OCI-M2 (cell line): Measurements from ENCODE around the gene KCNG3.
A peak's percentile ranks its signal among the peaks of the same experiment; 100 is the strongest.

Experiments used
- DNase-seq: peaks from one replicate; lab custom pipeline; 2025; ENCODE audit not compliant: unreplicated experiment; lab: John Stamatoyannopoulos, UW

KCNG3 gene

DNA sequence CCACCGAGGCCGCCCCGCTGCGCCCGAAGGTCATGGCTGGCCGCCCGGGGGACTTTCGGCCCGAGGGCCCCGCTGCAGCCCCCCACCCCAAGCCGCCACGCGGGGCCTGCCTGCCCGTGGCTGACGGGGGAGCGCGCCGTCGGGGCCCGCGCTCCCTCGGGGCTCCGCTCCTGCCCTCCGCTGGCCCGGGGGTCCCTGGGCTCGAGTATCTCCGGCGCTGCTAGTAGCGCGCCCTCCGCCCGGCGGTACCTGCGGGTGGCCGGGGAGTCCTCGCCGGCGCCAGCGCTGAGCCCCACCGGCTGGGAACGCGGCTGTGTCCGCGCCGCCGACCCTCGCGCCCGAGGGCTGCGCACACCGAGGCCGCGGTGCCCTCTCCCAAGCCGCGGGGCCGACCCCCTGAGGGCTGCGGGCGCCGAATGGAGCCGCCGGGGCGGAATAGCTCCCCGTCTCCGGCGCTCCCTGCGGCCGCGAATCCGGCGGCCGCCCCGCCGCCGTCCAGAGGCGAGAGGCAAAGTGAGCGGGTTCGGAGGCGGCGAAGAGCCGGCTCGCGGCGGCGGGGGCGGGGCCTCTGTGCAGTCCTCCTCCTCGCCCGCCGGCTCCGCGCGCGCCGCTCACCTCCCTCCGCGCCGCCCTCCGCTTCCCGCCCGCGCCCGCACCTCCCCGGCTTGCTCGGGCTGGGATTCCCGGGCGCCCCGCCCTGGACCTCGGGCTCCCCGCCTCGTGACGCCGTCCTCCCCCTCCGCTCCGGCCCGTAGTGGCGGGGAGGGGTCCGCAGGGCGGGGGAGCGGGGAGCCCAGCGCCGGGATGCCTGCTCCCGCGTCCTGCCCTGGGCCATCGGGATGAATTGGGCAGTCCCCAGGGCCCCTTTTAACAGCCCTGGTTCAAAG lies at the start of gene KCNG3:
KCNG3 (minus strand) TSS at position 515 of the 887 bp plus-strand sequence; CDS start at position 34, 481 bp downstream.
- no peak for DNase-seq

DNA sequence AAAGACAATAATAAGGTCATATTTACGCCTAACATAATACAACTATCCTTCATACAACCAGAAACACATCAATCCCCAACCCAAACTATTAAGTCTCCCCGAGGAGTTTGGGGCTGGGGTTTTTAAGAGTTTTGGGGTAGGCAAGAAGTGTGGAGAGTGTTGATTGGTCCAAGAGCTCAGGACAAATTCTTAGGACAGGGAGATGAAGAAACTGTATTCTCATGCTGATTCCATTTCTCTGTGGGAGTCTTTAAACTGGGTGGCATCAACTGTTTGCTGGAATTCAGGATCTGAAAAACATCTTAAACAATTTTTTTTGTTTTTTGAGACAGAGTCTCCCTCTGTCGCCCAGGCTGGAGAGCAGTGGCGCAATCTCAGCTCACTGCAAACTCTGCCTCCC lies 49.1 kb upstream of the KCNG3 start:
- no peak for DNase-seq

GRCh38 chr2:42537493-42537892 lies 43.7 kb upstream of the KCNG3 start:
- DNase-seq = no peak

DNA sequence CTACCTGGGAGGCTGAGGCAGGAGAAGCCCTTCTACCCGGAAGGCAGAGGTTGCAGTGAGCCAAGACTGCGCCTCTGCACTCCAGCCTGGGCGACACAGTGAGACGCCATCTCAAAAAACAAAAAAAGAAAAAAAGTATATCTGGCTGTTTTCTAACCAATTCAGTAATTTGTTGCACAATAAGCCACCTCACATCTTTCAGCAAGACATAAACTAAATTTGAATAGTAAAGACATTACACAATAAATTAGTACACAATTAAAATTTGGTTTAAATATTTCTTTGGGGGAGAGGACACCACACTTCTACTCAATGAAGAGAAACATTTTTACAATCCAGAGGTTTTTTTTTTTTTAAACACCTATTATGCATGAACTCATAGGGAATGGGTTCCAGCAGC lies 38.6 kb upstream of the KCNG3 start:
- no peak for DNase-seq

- no peak for DNase-seq
These were observed 29.6 kb upstream of the KCNG3 start for GRCh38 chr2:42523341-42523740.

DNA sequence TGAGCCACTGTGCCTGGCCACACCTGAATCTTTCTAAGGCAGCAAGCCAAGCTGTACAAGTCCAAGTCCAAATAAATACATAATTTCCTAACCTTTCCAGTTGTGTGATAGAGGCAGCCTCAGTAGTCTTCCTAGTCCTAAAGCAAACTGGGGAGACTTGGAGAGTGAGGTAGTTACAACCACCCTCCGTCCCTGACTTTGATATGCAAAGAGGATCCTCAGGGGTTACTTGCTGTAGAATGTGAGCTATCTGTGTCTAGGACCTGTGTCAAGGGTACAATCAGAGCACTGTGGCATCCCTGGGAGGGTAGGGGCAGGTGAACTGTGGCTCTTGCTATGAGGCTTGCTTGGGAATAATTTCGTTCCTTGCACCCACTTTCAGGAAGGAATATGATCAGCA lies 28.3 kb upstream of the KCNG3 start:
- DNase-seq = no peak

DNA sequence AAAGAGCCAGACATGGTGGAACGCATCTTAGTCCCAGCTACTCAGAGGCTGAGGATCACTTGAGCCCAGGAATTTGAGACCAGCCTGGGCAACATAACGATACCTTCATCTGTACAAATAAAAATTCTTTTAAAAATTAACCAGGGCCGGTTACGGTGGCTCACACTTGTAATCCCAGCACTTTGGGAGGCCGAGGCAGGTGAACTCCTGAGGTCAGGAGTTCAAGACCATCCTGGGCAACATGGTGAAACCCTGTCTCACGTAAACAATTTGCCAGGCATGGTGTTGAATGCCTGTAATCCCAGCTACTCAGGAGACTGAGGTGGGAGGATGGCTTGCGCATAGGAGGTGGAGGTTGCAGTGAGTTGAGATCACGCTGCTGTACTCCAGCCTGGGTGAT lies 25.8 kb upstream of the KCNG3 start:
- DNase-seq = no peak

GRCh38 chr2:42516418-42516901 lies 22.7 kb upstream of the KCNG3 start:
- no peak for DNase-seq

DNA sequence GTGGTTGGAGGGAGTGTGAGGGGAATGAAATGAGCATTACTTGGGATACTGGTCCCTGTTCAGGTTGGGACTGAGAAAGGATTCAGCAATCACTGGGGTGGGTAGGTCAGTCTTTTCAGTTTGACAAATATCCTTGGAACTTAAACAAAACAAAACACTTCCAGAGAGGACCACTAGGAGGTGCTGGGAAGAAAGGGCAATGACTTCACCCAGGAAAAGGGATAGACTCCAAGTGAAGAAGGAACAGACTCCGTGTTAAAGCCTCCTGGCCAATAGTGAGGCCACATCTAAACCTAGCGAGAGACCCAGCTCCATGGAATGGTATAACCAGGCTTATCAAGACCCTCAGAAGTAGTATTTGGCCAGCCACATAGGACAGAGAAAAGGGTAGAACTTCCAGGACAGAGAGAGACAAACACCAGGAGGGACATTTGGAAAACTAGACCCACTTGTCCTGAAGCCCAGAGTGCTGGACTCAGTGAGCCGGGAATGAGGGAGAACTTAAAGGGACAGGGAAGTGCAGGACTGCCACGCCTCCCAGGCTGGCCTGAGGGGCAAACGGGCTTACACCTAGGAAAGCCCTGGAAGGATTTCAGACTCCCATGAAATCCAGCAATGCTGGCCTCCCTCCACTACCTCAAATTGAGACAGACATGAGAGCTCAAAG lies 19.6 kb upstream of the KCNG3 start:
- DNase-seq = no peak

DNA sequence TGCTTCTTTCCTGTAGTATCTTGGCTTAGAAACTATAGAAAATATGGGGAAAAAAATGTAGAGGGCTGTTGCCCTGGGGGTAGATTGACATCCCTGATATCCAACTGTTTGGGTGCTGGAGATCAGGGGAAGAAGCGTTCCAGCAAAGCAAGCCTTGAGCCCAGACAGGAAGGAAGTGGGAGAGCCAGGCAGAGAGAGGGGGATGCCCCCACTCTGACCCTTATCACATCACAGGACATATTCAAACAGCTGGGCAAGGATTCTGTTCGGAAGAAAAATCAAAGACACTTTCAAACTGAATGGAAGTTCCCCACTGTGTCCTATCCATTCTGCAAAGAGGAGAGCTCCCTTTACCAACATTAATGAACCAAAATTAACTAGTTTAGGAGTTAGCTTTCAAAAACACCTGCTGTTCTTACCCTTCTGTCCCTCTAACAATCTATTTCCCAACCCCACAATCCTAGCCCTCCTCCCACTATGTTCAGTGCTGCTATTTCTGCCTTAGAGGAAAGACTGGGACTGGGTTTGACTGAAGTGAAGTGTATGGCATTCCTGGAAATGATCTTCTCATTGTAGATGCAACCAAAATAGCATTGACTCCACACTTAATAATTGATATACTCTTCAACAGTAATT lies 16.9 kb upstream of the KCNG3 start:
- no peak for DNase-seq

- DNase-seq = no peak
These were observed 16.4 kb upstream of the KCNG3 start for GRCh38 chr2:42510191-42510590.

GRCh38 chr2:42504364-42505230 lies 10.8 kb upstream of the KCNG3 start:
- no peak for DNase-seq

- DNase-seq = no peak
These were observed 9.5 kb upstream of the KCNG3 start for GRCh38 chr2:42503291-42503690.

GRCh38 chr2:42498497-42498896 lies 4.7 kb upstream of the KCNG3 start:
- DNase-seq = no peak

GRCh38 chr2:42495611-42496010 lies 1.8 kb upstream of the KCNG3 start:
- DNase-seq = no peak

- no peak for DNase-seq
These were observed 1.4 kb upstream of the KCNG3 start for GRCh38 chr2:42495234-42495581.

- peak; percentile 46 for DNase-seq
These were observed 812 bp upstream of the KCNG3 start for GRCh38 chr2:42494355-42495233.

DNA sequence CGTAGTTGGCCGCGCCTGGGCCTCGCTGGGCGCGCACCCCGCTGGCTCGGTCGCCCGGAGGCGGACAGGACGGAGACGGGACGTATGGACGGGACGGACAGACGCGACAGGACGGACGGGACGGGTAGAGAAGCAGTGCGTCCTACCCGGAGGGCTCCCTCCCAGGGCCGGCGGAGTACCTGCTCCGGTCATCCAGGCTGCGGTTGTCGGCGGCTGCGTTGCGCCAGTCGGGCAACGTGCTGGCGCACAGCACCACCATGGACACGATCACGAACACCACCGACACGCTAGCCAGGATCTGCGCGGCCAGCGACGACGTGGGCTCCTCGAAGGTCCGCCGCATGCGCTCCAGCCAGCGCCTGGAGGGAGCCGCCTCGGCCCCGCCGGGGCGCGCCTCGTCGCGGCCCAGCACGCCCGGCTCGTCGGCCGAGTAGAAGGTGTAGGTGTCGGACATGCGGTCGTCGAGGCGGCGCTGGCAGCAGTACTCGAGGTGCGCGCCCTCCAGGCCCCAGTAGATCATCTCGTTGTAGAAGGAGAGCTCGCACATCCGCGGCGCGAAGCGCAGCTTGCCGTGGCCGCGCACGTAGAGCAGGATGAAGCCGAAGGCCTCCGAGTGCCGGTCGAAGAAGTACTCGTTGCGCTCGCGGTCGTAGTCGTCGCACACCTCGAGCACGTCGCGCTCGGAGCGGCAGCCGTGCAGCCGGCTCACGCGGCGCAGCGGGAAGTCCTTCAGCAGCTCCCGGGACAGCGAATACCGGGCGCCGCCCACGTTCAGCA lies 903 bp downstream of the KCNG3 start:
- DNase-seq = no peak

DNA sequence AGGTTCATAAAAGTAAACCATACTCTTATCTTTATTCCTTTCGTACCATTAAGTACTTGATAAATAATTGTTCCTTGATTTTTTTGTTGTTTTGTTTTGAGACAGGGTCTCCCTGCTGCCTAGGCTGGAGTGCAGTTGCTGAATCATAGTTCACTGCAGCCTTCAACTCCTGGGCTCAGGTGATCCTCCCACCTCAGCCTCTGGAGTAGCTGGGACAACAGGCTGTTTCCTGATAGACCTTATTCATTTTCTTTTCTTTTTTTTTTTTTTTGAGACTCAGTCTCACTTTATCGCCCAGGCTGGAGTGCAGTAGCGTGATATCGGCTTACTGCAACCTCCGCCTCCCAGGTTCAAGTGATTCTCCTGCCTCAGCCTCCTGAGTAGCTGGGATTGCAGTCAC lies 5.5 kb downstream of the KCNG3 start:
- DNase-seq = no peak
